IMR-90 (cell line): Measurements from ENCODE around the gene IRF5. TPM values are rescaled to one million over a fixed set of nuclear protein-coding genes. Genes with fewer than 3 reads are reported as not detected.

Experiments used
- ATAC-seq: fragments of 200-7000 bp; cut with Tn5 transposase; 2 replicates; pipeline ENCODE4 v1.9.1; 2020; ENCODE audit warnings: low read depth, mild to moderate bottlenecking, moderate library complexity
- BruUV-seq: library from RNA; stranded (reverse); fragments of 400-500 nt; replicated peaks from 2 replicates; lab custom pipeline; 2021; lab: Mats Ljungman, UMichigan
- CTCF ChIA-PET: fragments of 300-600 bp; formaldehyde crosslinking; extraction: SDS; loops from one replicate; lab custom pipeline; 2021; ENCODE audit warnings: antibody characterized with exemption; lab: Yijun Ruan, JAX
- POLR2A ChIA-PET: fragments of 300-600 bp; sonication (Branson Sonifier 250); formaldehyde crosslinking; loops from one replicate; lab custom pipeline; 2022; ENCODE audit warnings: antibody characterized with exemption; ENCODE audit not compliant: unreplicated experiment; lab: Charles Lee
- DNase-seq: peaks from one replicate; pipeline ENCODE4 v3.0.0; 2013
- H2AFZ ChIP-seq: replicated peaks from 2 replicates; pipeline ENCODE3; 2013; ENCODE audit warnings: low read length, mild to moderate bottlenecking; ENCODE audit not compliant: poor library complexity
- H2AK5ac ChIP-seq: 2 replicates; pipeline ENCODE4 v1.6.1; 2013; ENCODE audit warnings: low read depth, low read length, inconsistent platforms
- H2AK9ac ChIP-seq: replicated peaks from 2 replicates; pipeline ENCODE3; 2013; ENCODE audit warnings: mild to moderate bottlenecking, low read depth, low read length, moderate library complexity; ENCODE audit not compliant: poor library complexity
- H2BK120ac ChIP-seq: 2 replicates; pipeline ENCODE4 v1.6.1; 2013; ENCODE audit warnings: low read depth, low read length, inconsistent platforms
- H2BK15ac ChIP-seq: 3 replicates; pipeline ENCODE4 v1.6.1; 2013; ENCODE audit warnings: low read depth, low read length, inconsistent platforms
- H2BK20ac ChIP-seq: 2 replicates; pipeline ENCODE4 v1.6.1; 2013; ENCODE audit warnings: low read depth, mild to moderate bottlenecking, inconsistent platforms, low read length, moderate library complexity
- H2BK5ac ChIP-seq: 2 replicates; pipeline ENCODE4 v1.6.1; 2013; ENCODE audit warnings: mild to moderate bottlenecking, low read depth, low read length, inconsistent platforms; ENCODE audit not compliant: poor library complexity, severe bottlenecking
- H3K14ac ChIP-seq: replicated peaks from 2 replicates; pipeline ENCODE4 v1.6.1; 2013; ENCODE audit warnings: low read depth, low read length, inconsistent platforms
- H3K18ac ChIP-seq: 2 replicates; pipeline ENCODE4 v1.6.1; 2013; ENCODE audit warnings: low read depth, low read length, control low read depth
- H3K23ac ChIP-seq: 2 replicates; pipeline ENCODE4 v1.6.1; 2013; ENCODE audit warnings: low read depth, low read length, inconsistent platforms
- H3K27ac ChIP-seq: 2 replicates; pipeline ENCODE4 v1.5.1; 2013; ENCODE audit warnings: mild to moderate bottlenecking, control low read depth, low read length; ENCODE audit not compliant: insufficient read depth
- H3K27me3 ChIP-seq: 2 replicates; pipeline ENCODE4 v1.6.1; 2013; ENCODE audit warnings: low read length; ENCODE audit not compliant: control insufficient read depth, insufficient read depth
- H3K36me3 ChIP-seq: 2 replicates; pipeline ENCODE4 v1.6.1; 2013; ENCODE audit warnings: low read length, mixed read lengths; ENCODE audit not compliant: control insufficient read depth, insufficient read depth
- H3K4ac ChIP-seq: 2 replicates; pipeline ENCODE4 v1.6.1; 2013; ENCODE audit warnings: low read depth, low read length, inconsistent platforms
- H3K4me1 ChIP-seq: 2 replicates; pipeline ENCODE4 v1.6.1; 2013; ENCODE audit warnings: low read length, mixed read lengths; ENCODE audit not compliant: control insufficient read depth, insufficient read depth
- H3K4me2 ChIP-seq: 2 replicates; pipeline ENCODE4 v1.6.1; 2013; ENCODE audit warnings: low read depth, mild to moderate bottlenecking, control low read depth, low read length, moderate library complexity
- H3K4me3 ChIP-seq: 2 replicates; pipeline ENCODE4 v1.5.1; 2013; ENCODE audit warnings: low read depth, mild to moderate bottlenecking, control low read depth, low read length, moderate library complexity; ENCODE audit not compliant: insufficient read depth
- H3K56ac ChIP-seq: 2 replicates; pipeline ENCODE4 v1.6.1; 2013; ENCODE audit warnings: low read length, inconsistent platforms; ENCODE audit not compliant: insufficient read depth; ENCODE audit errors: extremely low read depth
- H3K79me1 ChIP-seq, 2 experiments: 2 replicates each; pipeline ENCODE4 v1.6.1; 2013; ENCODE audit warnings: low read length in 2 of 2, inconsistent platforms in 1 of 2, low read depth in 1 of 2
- H3K9ac ChIP-seq: 2 replicates; pipeline ENCODE4 v1.6.1; 2013; ENCODE audit warnings: low read depth, low read length, control low read depth
- H3K9me1 ChIP-seq: 2 replicates; pipeline ENCODE4 v1.6.1; 2013; ENCODE audit warnings: low read length, inconsistent platforms; ENCODE audit not compliant: insufficient read depth
- H3K9me3 ChIP-seq: 2 replicates; pipeline ENCODE4 v1.6.1; 2013; ENCODE audit warnings: low read length; ENCODE audit not compliant: control insufficient read depth, insufficient read depth
- H4K20me1 ChIP-seq: 2 replicates; pipeline ENCODE4 v1.6.1; 2013; ENCODE audit warnings: low read length, inconsistent platforms; ENCODE audit not compliant: insufficient read depth
- H4K5ac ChIP-seq: 2 replicates; pipeline ENCODE4 v1.6.1; 2013; ENCODE audit warnings: mild to moderate bottlenecking, low read depth, low read length, control low read depth
- H4K8ac ChIP-seq, 2 experiments: 2 replicates each; pipeline ENCODE4 v1.6.1; 2013; ENCODE audit warnings: low read depth in 2 of 2, low read length in 2 of 2, control low read depth in 1 of 2, inconsistent platforms in 1 of 2
- H4K91ac ChIP-seq: 2 replicates; pipeline ENCODE4 v1.6.1; 2013; ENCODE audit warnings: low read depth, low read length, inconsistent platforms; ENCODE audit not compliant: insufficient read depth
- BHLHE40 ChIP-seq: fragments of 150-350 bp; IDR thresholded peaks from 2 replicates; pipeline ENCODE4 v1.6.1; 2016; ENCODE audit warnings: mild to moderate bottlenecking, low read depth, low read length
- MXI1 ChIP-seq: IDR thresholded peaks from 2 replicates; pipeline ENCODE4 v1.6.1; 2012; ENCODE audit warnings: low read depth, mild to moderate bottlenecking, low read length, moderate library complexity, borderline replicate concordance
- POLR2A ChIP-seq: IDR thresholded peaks from 2 replicates; pipeline ENCODE4 v1.6.1; 2012; ENCODE audit warnings: mild to moderate bottlenecking, low read depth, low read length
- RAD21 ChIP-seq: IDR thresholded peaks from 2 replicates; pipeline ENCODE4 v1.6.1; 2012; ENCODE audit warnings: low read length, improper control_type of control experiment
- WGBS, 2 experiments: methylation state at CpG; one replicate each; pipeline versions ENCODE4 v1.1.5 to v1.1.7; 2013; ENCODE audit warnings: missing lambda C conversion rate in 2 of 2; ENCODE audit not compliant: insufficient read length in 1 of 2; ENCODE audit errors: extremely low coverage in 2 of 2; 5-methylcytosine and 5-hydroxymethylcytosine counted together
- dilution Hi-C: fragments of 300-500 bp; cut with HindIII; formaldehyde crosslinking; loops from one replicate; pipeline ENCODE4 v1.14.3; 2018; ENCODE audit warnings: low sequenced_read_pairs; ENCODE audit not compliant: unreplicated experiment
- in situ Hi-C: fragments of 300-500 bp; cut with MboI; formaldehyde crosslinking; loops from 3 replicates; pipeline ENCODE4 v1.14.3; 2019; ENCODE audit warnings: low sequenced_read_pairs, inconsistent platforms, mixed read lengths
- intact Hi-C: fragments of 100-400 bp; cut with micrococcal nuclease; formaldehyde crosslinking; loops from 2 replicates; pipeline ENCODE4 v1.10.0; 2022
- polyA plus RNA-seq, 3 experiments: library from polyadenylated mRNA; depleted of rRNA; stranded (reverse); fragments of >200 nt; gene quantifications; 2 replicates each; pipeline ENCODE4 v1.2.3, GENCODE V29; 2012; ENCODE audit warnings: low replicate concordance in 1 of 3
- total RNA-seq: library from RNA; depleted of rRNA; stranded (reverse); fragments of >200 nt; gene quantifications from 2 replicates; pipeline ENCODE4 v1.2.3, GENCODE V29; 2012
- TF ChIP-seq, protein P1 (sequence below): fragments of 150-350 bp; IDR thresholded peaks from 2 replicates; pipeline ENCODE4 v1.6.1; 2016; ENCODE audit warnings: low read depth, mild to moderate bottlenecking, low read length, moderate library complexity, borderline replicate concordance
- TF ChIP-seq, protein P2 (sequence below): fragments of 150-350 bp; IDR thresholded peaks from 2 replicates; pipeline ENCODE4 v1.6.1; 2017; ENCODE audit warnings: mild to moderate bottlenecking, antibody characterized with exemption, low read length, low read depth

IRF5 gene
- total and polyA plus RNA-seq, 2 of the 4 experiments (the other 2 are of a cell fraction), result 0.14 to 0.18 TPM

DNA sequence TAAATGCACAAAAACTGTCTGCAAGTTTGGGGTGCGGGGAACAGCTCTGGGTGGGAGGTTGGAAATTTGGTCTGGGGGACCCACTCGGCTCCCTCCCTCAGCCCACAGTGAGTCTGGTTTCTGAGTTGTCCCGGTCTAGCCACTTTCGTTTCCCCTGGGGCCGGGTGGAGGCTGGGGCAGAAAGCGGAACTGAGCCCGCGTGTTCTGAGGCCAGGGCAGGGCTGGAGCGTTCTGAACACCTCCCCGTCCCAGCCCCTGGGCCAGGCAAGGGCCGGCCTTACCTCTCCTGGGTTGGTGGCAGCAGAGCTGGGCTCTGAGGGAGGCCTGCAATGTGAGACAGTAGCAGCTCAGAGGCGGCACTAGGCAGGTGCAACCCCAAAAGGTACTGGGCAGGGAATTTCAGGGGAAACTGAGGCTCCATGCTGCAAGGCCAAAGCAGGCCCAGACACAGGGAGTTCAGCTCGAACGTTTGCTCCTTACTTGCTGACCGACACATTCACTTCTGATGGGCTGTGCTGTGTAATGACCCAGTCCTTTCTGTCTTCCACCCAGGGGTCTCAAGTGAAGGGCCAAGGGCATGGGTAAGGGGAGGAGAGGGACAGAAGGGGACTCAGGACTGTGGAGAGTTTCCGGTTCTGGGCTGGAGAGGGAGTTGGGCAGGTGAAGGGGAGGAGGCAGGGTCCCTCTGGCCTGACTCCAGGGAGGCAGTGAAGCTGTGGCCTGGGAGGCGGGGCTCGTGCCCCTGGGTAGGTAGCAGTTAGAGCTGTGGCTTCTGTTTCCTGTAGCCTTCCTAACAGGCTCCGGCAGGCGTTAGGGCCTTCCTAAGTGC, 3.0 kb downstream of the IRF5 start:
- POLR2A ChIA-PET, result no interaction called here
- dilution Hi-C loops, result no loop called here
- no peaks in the 10 kb centered on the region; the same call in 1 of the 2 replicates for H4K20me1 ChIP-seq

More for the DNA sequence above, 3.0 kb downstream of the IRF5 start:
- no peak overlapping the region for H3K9ac ChIP-seq
- CTCF ChIA-PET, result interaction anchor here (1.3 kb wide), 1 partner anchor 151 kb away, joined by 3 read pairs; no protein-coding TSS in a partner anchor
- no peak overlapping the region for H3K27ac ChIP-seq
- no peak overlapping the region for H2BK120ac ChIP-seq
- no peak overlapping the region for H2AK5ac ChIP-seq
- no peak overlapping the region for H2AFZ ChIP-seq
- no peaks in the 10 kb centered on the region for H3K9me1 ChIP-seq
- H3K79me1 ChIP-seq, result no peaks in the 10 kb centered on the region
- no peak overlapping the region for H3K4ac ChIP-seq
- no peak overlapping the region for H3K56ac ChIP-seq
- ATAC-seq (no peak), DNase-seq (no peak)
- no peak overlapping the region for H2BK15ac ChIP-seq
- no peak overlapping the region for H3K4me2 ChIP-seq
- H2BK20ac ChIP-seq, result no peak overlapping the region
- no peak overlapping the region for H3K4me3 ChIP-seq
- WGBS, 2 experiments, result 73% methylated on average over 11 of the region's 20 CpGs; no CpG with 5 or more reads in 1 of the 2 experiments
- no peaks in the 10 kb centered on the region; the same call in 1 of the 2 replicates for H3K4me1 ChIP-seq
- in situ Hi-C loops (no loop called here), intact Hi-C loops (no loop called here)
- peaks cover 59% of the 10 kb centered on the region for H3K27me3 ChIP-seq
- no peak overlapping the region for H2BK5ac ChIP-seq
- H3K18ac ChIP-seq, result no peak overlapping the region
- H4K8ac ChIP-seq, result no peak overlapping the region
- no peaks in the 10 kb centered on the region for H3K36me3 ChIP-seq
- no TSS peak for BruUV-seq
- peak overlapping the region; percentile 42 for H2AK9ac ChIP-seq
- no peak overlapping the region for H3K23ac ChIP-seq
- H3K14ac ChIP-seq, result no peak overlapping the region
- TF ChIP-seq, protein P1, sequence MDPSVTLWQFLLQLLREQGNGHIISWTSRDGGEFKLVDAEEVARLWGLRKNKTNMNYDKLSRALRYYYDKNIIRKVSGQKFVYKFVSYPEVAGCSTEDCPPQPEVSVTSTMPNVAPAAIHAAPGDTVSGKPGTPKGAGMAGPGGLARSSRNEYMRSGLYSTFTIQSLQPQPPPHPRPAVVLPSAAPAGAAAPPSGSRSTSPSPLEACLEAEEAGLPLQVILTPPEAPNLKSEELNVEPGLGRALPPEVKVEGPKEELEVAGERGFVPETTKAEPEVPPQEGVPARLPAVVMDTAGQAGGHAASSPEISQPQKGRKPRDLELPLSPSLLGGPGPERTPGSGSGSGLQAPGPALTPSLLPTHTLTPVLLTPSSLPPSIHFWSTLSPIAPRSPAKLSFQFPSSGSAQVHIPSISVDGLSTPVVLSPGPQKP, result no peak
- TF ChIP-seq, protein P2, sequence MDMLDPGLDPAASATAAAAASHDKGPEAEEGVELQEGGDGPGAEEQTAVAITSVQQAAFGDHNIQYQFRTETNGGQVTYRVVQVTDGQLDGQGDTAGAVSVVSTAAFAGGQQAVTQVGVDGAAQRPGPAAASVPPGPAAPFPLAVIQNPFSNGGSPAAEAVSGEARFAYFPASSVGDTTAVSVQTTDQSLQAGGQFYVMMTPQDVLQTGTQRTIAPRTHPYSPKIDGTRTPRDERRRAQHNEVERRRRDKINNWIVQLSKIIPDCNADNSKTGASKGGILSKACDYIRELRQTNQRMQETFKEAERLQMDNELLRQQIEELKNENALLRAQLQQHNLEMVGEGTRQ, result no peak
- TF ChIP-seq POLR2A (no peak), MXI1 (no peak), BHLHE40 (no peak), RAD21 (no peak)
- H4K91ac ChIP-seq, result no peak overlapping the region
- H4K5ac ChIP-seq, result no peak overlapping the region
- no peaks in the 10 kb centered on the region for H3K9me3 ChIP-seq
